ENCODE measurements around the gene DCHS1.

Gene DCHS1

GRCh38 chr11:6627762-6628241, 27.8 kb downstream of the DCHS1 start:
- DNase-seq (ENCODE audit: low spot score): no peak

GRCh38 chr11:6626971-6627761, 28.4 kb downstream of the DCHS1 start:
- DNase-seq (ENCODE audit: low spot score): peak; percentile 64

- DNase-seq (ENCODE audit: low spot score): no peak
These were observed 29.7 kb downstream of the DCHS1 start for GRCh38 chr11:6625832-6626420.

GRCh38 chr11:6625156-6625831, 30.3 kb downstream of the DCHS1 start:
- no peak for DNase-seq (ENCODE audit: low spot score)

GRCh38 chr11:6623391-6624363, 31.9 kb downstream of the DCHS1 start:
- DNase-seq (ENCODE audit: low spot score): no peak

GRCh38 chr11:6622261-6623171, 33.1 kb downstream of the DCHS1 start:
- DNase-seq (ENCODE audit: low spot score): no peak

- DNase-seq (ENCODE audit: low spot score): no peak
These were observed 33.8 kb downstream of the DCHS1 start for GRCh38 chr11:6621711-6622211.

GRCh38 chr11:6620636-6621035, 35.0 kb downstream of the DCHS1 start:
- no peak for DNase-seq (ENCODE audit: low spot score)

GRCh38 chr11:6619004-6619745, 36.4 kb downstream of the DCHS1 start, which contains the start of gene TPP1:
Gene TPP1, minus strand, starts transcription at chr11:6619422. Its CDS starts 22 bp downstream, at chr11:6619400.
- peak; percentile 99 for DNase-seq (ENCODE audit: low spot score)

- peak; percentile 67 for DNase-seq (ENCODE audit: low spot score)
These were observed 37.2 kb downstream of the DCHS1 start for GRCh38 chr11:6618117-6619003.

- no peak for DNase-seq (ENCODE audit: low spot score)
These were observed 38.3 kb downstream of the DCHS1 start for GRCh38 chr11:6617315-6617781.

GRCh38 chr11:6616596-6617250, 38.9 kb downstream of the DCHS1 start:
- DNase-seq (ENCODE audit: low spot score): no peak

GRCh38 chr11:6615882-6616585, 39.6 kb downstream of the DCHS1 start:
- DNase-seq (ENCODE audit: low spot score): no peak

- DNase-seq (ENCODE audit: low spot score): no peak
These were observed 40.6 kb downstream of the DCHS1 start for GRCh38 chr11:6615046-6615445.

GRCh38 chr11:6614446-6614845, 41.2 kb downstream of the DCHS1 start:
- DNase-seq (ENCODE audit: low spot score): no peak

- no peak for DNase-seq (ENCODE audit: low spot score)
These were observed 42.1 kb downstream of the DCHS1 start for GRCh38 chr11:6613496-6613895.

Measured in pons (tissue), 1 donor.